ENCODE data around the gene OCRL.

GRCh38 chrX:129524250-129524850 is 15.7 kb upstream of the OCRL start:
- TF ChIP-seq CTCF (IDR thresholded peaks at IDR 0.05; ENCODE audit: insufficient read depth, low read length, poor library complexity, severe bottlenecking) (no peak), EZH2phosphoT487 (conservative IDR thresholded peaks at IDR 0.05; ENCODE audit: low read length) (no peak)
